ENCODE results near the gene PFDN4.

DNA sequence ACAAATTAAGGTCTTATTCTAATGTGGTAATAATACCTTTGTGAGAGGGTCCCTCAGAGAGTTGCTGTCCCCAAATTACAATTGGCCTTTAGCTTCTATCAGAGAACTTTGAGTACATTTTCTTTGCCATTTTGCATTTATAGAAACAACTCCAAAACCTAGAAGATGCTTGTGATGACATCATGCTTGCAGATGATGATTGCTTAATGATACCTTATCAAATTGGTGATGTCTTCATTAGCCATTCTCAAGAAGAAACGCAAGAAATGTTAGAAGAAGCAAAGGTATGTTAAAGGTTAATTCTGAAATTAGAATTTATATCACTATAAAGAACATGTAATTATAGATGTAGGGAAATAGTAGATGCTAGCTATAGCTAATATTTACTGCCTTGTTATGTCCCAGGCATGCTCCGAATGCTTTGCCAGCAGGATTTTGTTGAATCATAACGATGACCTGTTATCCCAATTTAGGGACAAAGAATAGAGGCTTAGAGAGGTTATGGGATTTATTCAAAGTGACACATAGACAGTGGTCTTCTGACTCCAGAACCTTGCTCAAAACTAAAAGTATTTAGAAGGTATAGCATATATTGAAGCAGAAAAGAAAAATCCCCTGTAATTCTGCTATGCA is 7.4 kb downstream of the PFDN4 start:
- TF ChIP-seq, protein P1, sequence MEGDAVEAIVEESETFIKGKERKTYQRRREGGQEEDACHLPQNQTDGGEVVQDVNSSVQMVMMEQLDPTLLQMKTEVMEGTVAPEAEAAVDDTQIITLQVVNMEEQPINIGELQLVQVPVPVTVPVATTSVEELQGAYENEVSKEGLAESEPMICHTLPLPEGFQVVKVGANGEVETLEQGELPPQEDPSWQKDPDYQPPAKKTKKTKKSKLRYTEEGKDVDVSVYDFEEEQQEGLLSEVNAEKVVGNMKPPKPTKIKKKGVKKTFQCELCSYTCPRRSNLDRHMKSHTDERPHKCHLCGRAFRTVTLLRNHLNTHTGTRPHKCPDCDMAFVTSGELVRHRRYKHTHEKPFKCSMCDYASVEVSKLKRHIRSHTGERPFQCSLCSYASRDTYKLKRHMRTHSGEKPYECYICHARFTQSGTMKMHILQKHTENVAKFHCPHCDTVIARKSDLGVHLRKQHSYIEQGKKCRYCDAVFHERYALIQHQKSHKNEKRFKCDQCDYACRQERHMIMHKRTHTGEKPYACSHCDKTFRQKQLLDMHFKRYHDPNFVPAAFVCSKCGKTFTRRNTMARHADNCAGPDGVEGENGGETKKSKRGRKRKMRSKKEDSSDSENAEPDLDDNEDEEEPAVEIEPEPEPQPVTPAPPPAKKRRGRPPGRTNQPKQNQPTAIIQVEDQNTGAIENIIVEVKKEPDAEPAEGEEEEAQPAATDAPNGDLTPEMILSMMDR (IDR thresholded peaks at IDR 0.05): no peak
- TF ChIP-seq POLR2A (IDR thresholded peaks at IDR 0.05; ENCODE audit: low read length) (no peak), MYC (IDR thresholded peaks at IDR 0.05; ENCODE audit: borderline replicate concordance, low read length) (no peak)

Measured in A549 (cell line).